PC-9 (cell line): ENCODE measurements around the gene TCF4.

ENCODE experiments used
- CTCF ChIP-seq: fragments of 200-600 bp; sonication (generic); conservative IDR thresholded peaks from 2 replicates; pipeline ENCODE4 v1.6.1; 2017; ENCODE audit warnings: mixed run types, antibody characterized with exemption, mild to moderate bottlenecking, moderate library complexity
- EZH2 ChIP-seq: fragments of 200-600 bp; sonication (generic); IDR thresholded peaks from 2 replicates; pipeline ENCODE4 v1.8.0; 2017; ENCODE audit warnings: antibody characterized with exemption, low read depth

GRCh38 chr18:55421308-55421614 is 166.7 kb downstream of the TCF4 start:
- no peak for TF ChIP-seq CTCF
- TF ChIP-seq EZH2 = no peak
